ENCODE results near the gene LLGL2.
"Not testable (repeated sequence)": the region's sequence is repeated elsewhere in the genome, so short reads cannot be mapped to it uniquely, and the experiment has no call there.

LLGL2 gene

DNA sequence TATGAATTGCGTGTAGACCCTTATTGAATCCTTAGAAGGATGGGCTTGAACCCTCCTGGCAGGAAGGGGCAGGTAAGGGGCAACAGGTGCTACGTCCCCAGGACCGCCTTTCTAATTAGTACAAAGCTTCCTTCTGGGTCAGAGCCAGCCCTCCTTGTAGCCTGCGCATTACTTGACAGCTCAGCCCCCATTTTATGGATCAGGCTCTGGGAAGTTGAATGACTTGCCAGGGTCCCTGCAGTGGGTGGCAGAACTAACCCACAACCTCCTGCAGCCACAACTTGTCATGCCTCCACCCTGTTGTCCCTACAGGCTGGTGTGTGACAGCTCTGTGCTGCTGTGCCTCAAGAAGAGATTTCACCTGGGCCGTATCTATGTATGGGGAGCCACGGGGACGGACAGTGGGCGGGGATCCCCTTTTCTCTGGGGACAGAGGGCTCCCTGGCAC lies 64.8 kb downstream of the LLGL2 start:
- no peaks in the 10 kb centered on the region for H3K36me3 Mint-ChIP-seq
- no peak overlapping the region for H3K27ac Mint-ChIP-seq
- H3K27me3 Mint-ChIP-seq = no peaks in the 10 kb centered on the region
- peaks cover 4% of the 10 kb centered on the region for H3K4me1 Mint-ChIP-seq
- no peaks in the 10 kb centered on the region for H3K9me3 Mint-ChIP-seq
- no peak overlapping the region for H3K4me3 Mint-ChIP-seq

- Mint-ChIP-seq H3K36me3 (no peaks in the 10 kb centered on the region), H3K4me3 (no peak overlapping the region), H3K27me3 (no peaks in the 10 kb centered on the region)
Observed at GRCh38 chr17:75590849-75591721, 65.6 kb downstream of the LLGL2 start.

GRCh38 chr17:75591722-75592302 lies 66.3 kb downstream of the LLGL2 start:
- no peak overlapping the region for H3K27ac Mint-ChIP-seq
- no peaks in the 10 kb centered on the region for H3K36me3 Mint-ChIP-seq
- no peaks in the 10 kb centered on the region for H3K9me3 Mint-ChIP-seq
- peaks cover 4% of the 10 kb centered on the region for H3K4me1 Mint-ChIP-seq
- H3K27me3 Mint-ChIP-seq = no peaks in the 10 kb centered on the region
- H3K4me3 Mint-ChIP-seq = no peak overlapping the region

More at GRCh38 chr17:75590849-75591721, 65.6 kb downstream of the LLGL2 start:
- Mint-ChIP-seq H3K9me3 (no peaks in the 10 kb centered on the region), H3K27ac (no peak overlapping the region), H3K4me1 (peaks cover 4% of the 10 kb centered on the region)

DNA sequence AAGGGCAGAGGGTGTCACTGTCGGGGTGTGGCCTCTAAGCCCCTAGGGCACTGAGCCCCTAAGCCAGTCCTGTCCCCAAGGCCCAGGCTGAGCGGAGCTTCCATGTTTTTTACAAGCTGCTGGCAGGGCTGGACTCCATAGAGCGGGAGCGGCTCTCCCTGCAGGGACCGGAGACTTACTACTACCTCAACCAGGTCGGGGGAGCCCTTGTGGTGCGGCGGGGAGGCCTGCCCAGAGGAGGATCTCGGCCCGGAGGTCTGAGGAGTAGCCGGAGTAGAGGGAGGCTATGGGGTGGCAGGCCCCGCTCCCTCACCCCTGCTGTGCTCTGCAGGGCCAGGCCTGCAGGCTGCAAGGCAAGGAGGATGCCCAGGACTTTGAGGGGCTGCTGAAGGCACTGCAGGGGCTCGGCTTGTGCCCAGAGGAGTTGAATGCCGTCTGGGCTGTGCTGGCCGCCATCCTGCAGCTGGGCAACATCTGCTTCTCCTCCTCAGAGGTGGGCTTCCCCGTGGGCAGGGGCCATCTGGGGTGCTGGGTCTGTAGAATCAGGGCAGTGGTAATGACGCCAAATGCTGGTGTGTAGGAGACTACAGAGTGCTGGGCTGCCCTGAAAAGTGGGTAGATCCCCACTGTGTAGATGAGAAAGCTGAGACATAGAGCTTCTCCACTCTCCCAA lies 67.0 kb downstream of the LLGL2 start:
- no peaks in the 10 kb centered on the region for H3K27me3 Mint-ChIP-seq
- no peak overlapping the region for H3K27ac Mint-ChIP-seq
- no peaks in the 10 kb centered on the region for H3K36me3 Mint-ChIP-seq
- H3K9me3 Mint-ChIP-seq = no peaks in the 10 kb centered on the region
- no peaks in the 10 kb centered on the region for H3K4me1 Mint-ChIP-seq
- no peak overlapping the region for H3K4me3 Mint-ChIP-seq

- H3K4me3 Mint-ChIP-seq, H3K4me1 Mint-ChIP-seq, H3K27me3 Mint-ChIP-seq, H3K9me3 Mint-ChIP-seq, H3K36me3 Mint-ChIP-seq, H3K27ac Mint-ChIP-seq: not testable (repeated sequence)
Observed at GRCh38 chr17:75593430-75593829, 67.9 kb downstream of the LLGL2 start.

DNA sequence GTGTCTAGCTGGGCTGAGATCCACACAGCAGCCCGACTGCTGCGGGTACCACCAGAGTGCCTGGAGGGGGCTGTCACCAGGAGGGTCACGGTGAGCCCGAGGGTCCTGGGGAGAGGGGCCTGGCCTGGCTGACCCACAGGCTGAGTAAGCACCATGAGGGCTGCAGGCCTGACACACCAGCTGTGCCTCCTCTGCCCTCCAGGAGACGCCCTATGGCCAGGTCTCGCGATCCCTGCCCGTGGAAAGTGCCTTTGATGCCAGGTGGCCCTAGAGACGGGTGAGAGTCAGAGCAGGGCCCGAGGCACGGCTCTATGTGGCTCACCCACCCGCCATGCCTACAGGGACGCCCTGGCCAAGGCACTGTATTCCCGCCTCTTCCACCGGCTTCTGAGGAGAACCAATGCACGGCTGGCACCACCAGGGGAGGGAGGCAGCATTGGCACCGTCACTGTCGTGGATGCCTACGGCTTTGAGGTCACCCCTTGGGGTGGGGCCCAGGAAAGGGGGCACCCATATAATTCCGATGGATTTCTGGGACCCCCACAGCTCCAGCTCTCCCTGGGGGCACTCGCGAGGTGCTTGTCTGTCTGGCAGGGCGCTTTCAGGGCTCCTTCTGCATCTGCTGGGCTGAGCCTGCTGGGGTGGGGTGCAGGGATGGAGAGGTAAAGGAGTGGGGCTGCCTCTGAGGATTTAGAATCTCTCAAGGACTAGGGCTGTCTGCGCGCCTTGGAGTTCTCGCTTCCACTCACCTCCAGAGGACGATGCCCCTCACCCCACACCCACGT lies 69.2 kb downstream of the LLGL2 start:
- no peak overlapping the region for H3K27ac Mint-ChIP-seq
- H3K27me3 Mint-ChIP-seq = no peaks in the 10 kb centered on the region
- no peaks in the 10 kb centered on the region for H3K36me3 Mint-ChIP-seq
- no peak overlapping the region for H3K4me3 Mint-ChIP-seq
- H3K4me1 Mint-ChIP-seq = no peaks in the 10 kb centered on the region
- no peaks in the 10 kb centered on the region for H3K9me3 Mint-ChIP-seq

DNA sequence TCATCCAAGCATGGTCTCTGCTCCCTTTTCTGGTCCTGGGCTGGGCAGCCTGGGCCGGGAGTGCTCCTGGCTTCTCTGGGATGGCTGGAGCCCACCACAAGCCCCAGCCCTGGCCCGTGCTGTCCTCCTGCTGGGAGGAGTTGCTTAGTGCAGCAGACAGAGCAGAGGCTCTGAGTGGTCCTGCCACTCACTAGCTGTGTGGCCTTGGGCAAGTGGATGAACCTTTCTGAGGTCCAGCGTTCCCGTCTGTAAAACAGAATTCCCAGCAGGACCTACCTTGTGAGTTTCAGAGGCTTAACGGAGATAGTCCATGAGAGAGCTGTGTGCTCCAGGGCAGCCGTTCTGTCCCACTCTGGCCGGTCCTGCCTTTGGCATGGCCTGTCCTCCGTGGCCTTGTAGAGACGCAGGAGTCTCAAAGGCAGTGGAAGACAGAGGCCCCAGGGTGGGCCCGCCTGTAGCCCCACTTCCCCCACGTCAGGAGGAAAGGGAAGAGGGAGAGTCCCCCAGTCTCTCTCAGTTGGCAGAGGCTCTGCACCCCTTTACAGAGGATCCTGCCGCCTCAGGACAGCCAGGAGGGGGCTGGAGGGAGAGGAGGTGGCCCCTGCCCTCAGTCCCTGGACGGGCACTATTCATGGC lies 69.9 kb downstream of the LLGL2 start:
- Mint-ChIP-seq H3K4me1 (no peaks in the 10 kb centered on the region), H3K27ac (no peak overlapping the region), H3K9me3 (no peaks in the 10 kb centered on the region), H3K27me3 (no peaks in the 10 kb centered on the region), H3K4me3 (no peak overlapping the region), H3K36me3 (no peaks in the 10 kb centered on the region)

- Mint-ChIP-seq H3K9me3 (no peaks in the 10 kb centered on the region), H3K36me3 (no peaks in the 10 kb centered on the region), H3K27ac (no peak overlapping the region), H3K4me1 (no peaks in the 10 kb centered on the region), H3K4me3 (no peak overlapping the region), H3K27me3 (no peaks in the 10 kb centered on the region)
Observed at GRCh38 chr17:75595920-75596313, 70.4 kb downstream of the LLGL2 start.

DNA sequence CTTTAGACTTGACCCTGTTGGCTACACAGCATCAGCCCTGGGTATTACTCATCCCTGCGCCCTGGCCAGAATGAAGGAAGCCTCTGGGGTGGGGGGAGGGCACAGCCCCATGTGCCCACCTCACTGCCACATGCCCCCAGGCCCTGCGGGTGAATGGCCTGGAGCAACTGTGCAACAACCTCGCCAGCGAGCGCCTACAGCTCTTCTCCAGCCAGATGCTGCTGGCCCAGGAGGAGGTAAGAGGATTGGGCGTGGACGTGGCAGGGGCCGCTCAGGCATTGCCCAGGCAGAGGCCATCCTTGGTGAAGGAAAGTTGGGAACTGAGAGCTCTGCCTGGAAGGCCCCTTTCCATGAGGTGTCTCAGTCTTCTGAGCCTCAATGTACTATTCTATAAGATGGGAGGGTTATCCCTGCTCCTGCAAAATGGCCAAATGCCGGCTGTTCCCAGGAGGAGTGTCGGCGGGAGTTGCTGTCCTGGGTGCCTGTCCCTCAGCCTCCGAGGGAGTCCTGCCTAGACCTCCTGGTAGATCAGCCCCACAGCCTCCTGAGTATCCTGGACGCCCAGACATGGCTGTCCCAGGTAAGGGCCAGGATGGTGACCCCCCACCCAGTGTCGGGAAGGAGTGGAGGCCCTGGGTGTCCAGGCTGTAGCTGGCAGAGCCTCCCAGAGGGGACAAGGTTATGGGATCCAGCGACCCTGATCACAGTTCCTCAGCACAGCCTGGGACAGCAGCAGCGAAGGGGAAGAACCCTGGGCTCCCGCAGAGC lies 71.0 kb downstream of the LLGL2 start:
- Mint-ChIP-seq H3K27me3 (no peaks in the 10 kb centered on the region), H3K36me3 (no peaks in the 10 kb centered on the region), H3K4me3 (no peak overlapping the region), H3K27ac (no peak overlapping the region), H3K9me3 (no peaks in the 10 kb centered on the region), H3K4me1 (no peaks in the 10 kb centered on the region)

GRCh38 chr17:75601057-75601987 lies 75.8 kb downstream of the LLGL2 start:
- H3K4me3 Mint-ChIP-seq = no peak overlapping the region
- H3K4me1 Mint-ChIP-seq = no peaks in the 10 kb centered on the region
- H3K36me3 Mint-ChIP-seq = no peaks in the 10 kb centered on the region
- H3K27me3 Mint-ChIP-seq = no peaks in the 10 kb centered on the region
- no peaks in the 10 kb centered on the region for H3K9me3 Mint-ChIP-seq
- no peak overlapping the region for H3K27ac Mint-ChIP-seq

DNA sequence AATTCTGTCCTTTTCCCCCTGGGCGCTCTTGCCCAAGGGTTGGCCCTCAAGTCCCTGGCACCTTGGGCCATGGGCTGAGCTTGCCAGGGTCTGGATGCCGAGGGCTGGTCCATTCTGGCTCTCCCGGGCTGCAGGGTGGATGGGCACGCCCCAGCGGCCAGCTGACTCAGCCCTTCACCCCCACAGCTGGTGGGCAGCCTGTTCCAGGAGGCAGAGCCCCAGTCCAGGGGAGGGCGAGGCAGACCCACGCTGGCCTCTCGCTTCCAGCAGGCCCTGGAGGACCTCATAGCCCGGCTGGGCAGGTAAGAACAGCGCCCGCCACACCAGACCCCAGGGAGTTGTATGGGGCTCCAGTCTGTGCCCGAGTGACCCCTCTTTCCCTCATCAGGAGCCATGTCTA lies 77.1 kb downstream of the LLGL2 start:
- no peaks in the 10 kb centered on the region for H3K9me3 Mint-ChIP-seq
- H3K27ac Mint-ChIP-seq = no peak overlapping the region

DNA sequence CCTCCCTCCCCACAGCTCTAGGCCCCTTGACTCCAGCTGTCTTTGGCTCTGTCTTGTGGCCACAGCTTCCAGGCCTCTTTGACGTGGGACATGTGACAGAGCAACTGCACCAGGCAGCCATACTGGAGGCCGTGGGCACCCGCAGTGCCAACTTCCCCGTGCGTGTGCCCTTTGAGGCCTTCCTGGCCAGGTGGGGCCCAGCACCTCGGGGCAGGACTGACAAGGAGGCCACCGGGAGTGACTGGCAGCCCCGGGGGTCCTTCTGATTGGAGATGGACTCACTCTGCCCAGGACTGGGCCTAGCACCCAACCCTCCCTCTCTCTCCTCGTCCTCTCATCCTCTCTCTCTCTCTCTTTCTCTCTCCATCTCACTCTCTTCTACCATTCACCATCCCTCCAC lies 77.6 kb downstream of the LLGL2 start:
- Mint-ChIP-seq H3K4me1 (no peaks in the 10 kb centered on the region), H3K36me3 (no peaks in the 10 kb centered on the region), H3K4me3 (no peak overlapping the region), H3K27me3 (no peaks in the 10 kb centered on the region), H3K27ac (no peak overlapping the region), H3K9me3 (no peaks in the 10 kb centered on the region)

More for the DNA sequence above, 77.1 kb downstream of the LLGL2 start:
- Mint-ChIP-seq H3K4me3 (no peak overlapping the region), H3K27me3 (no peaks in the 10 kb centered on the region), H3K36me3 (no peaks in the 10 kb centered on the region), H3K4me1 (no peaks in the 10 kb centered on the region)

- Mint-ChIP-seq H3K4me1 (no peaks in the 10 kb centered on the region), H3K27ac (no peak overlapping the region), H3K9me3 (no peaks in the 10 kb centered on the region), H3K36me3 (no peaks in the 10 kb centered on the region), H3K27me3 (no peaks in the 10 kb centered on the region), H3K4me3 (no peak overlapping the region)
Observed at GRCh38 chr17:75604034-75604695, 78.7 kb downstream of the LLGL2 start.

Measured in activated naive CD4-positive, alpha-beta T cell treated with anti-CD3 and anti-CD28 coated beads, Interleukin-2, amount 50 U/mL, for 24 hours (primary cell).